Osteoblast (primary cell): ENCODE results near the gene DAB2. TPM values are rescaled to one million over a fixed set of nuclear protein-coding genes. Genes with fewer than 3 reads are reported as not detected.

Source experiments
- DNase-seq: peaks from one replicate; pipeline ENCODE4 v3.0.0; 2011; ENCODE audit warnings: low spot score, mixed read lengths; ENCODE audit not compliant: insufficient read length; ENCODE audit errors: missing footprints
- H2AFZ ChIP-seq: 2 replicates; pipeline ENCODE4 v1.6.0; 2011; ENCODE audit warnings: mild to moderate bottlenecking, low read length
- H3K27ac ChIP-seq: 2 replicates; pipeline ENCODE4 v1.5.1; 2011; ENCODE audit warnings: mild to moderate bottlenecking, low read depth, low read length, moderate library complexity
- H3K27me3 ChIP-seq: 2 replicates; pipeline ENCODE4 v1.6.0; 2012; ENCODE audit warnings: mild to moderate bottlenecking, control low read depth, inconsistent platforms, low read length, moderate library complexity; ENCODE audit not compliant: insufficient read depth
- H3K36me3 ChIP-seq: 2 replicates; pipeline ENCODE4 v1.5.1; 2011; ENCODE audit warnings: mild to moderate bottlenecking, low read length, control low read depth, moderate library complexity; ENCODE audit not compliant: insufficient read depth
- H3K4me1 ChIP-seq: 2 replicates; pipeline ENCODE4 v1.5.1; 2011; ENCODE audit warnings: mild to moderate bottlenecking, low read length, control low read depth, moderate library complexity; ENCODE audit not compliant: insufficient read depth
- H3K4me2 ChIP-seq: 2 replicates; pipeline ENCODE4 v1.6.0; 2011; ENCODE audit warnings: mild to moderate bottlenecking, low read length; ENCODE audit not compliant: insufficient read depth
- H3K4me3 ChIP-seq: fragments of 200-600 bp; sonication (generic); 3 replicates; pipeline ENCODE4 v1.5.1; 2012; ENCODE audit warnings: mild to moderate bottlenecking, low read length, inconsistent platforms; ENCODE audit not compliant: insufficient read depth
- H3K79me2 ChIP-seq: 2 replicates; pipeline ENCODE4 v1.6.0; 2012; ENCODE audit warnings: mild to moderate bottlenecking, low read length, control low read depth, inconsistent platforms; ENCODE audit not compliant: insufficient read depth
- H3K9me3 ChIP-seq: 2 replicates; pipeline ENCODE4 v1.5.1; 2011; ENCODE audit warnings: low read depth, low read length, control low read depth
- H4K20me1 ChIP-seq: 2 replicates; pipeline ENCODE4 v1.6.0; 2012; ENCODE audit warnings: mild to moderate bottlenecking, low read length, control low read depth; ENCODE audit not compliant: insufficient read depth
- CTCF ChIP-seq: IDR thresholded peaks from 2 replicates; pipeline ENCODE4 v1.5.1; 2011; ENCODE audit warnings: mild to moderate bottlenecking, low read depth, low read length, moderate library complexity; ENCODE audit errors: extremely low read depth
- total RNA-seq: library from RNA; depleted of rRNA; stranded (reverse); fragments of >200 nt; gene quantifications from 2 replicates; pipeline ENCODE4 v1.2.3, GENCODE V29; 2012

Gene DAB2
- total RNA-seq, 1 donor: 296 TPM

GRCh38 chr5:39453606-39454005 is 28.8 kb upstream of the DAB2 start:
- Histone ChIP-seq H4K20me1 (no peaks in the 10 kb centered on the region), H3K4me3 (no peak overlapping the region), H3K9me3 (no peaks in the 10 kb centered on the region), H3K4me2 (no peak overlapping the region), H3K27me3 (no peaks in the 10 kb centered on the region), H3K36me3 (no peaks in the 10 kb centered on the region), H3K27ac (peak overlapping the region; percentile 46), H2AFZ (no peak overlapping the region), H3K79me2 (no peaks in the 10 kb centered on the region), H3K4me1 (peaks cover 23% of the 10 kb centered on the region)
- no peak for TF ChIP-seq CTCF
- DNase-seq: peak; percentile 37

- H3K27me3 ChIP-seq: no peaks in the 10 kb centered on the region
- H2AFZ ChIP-seq: no peak overlapping the region
- H3K36me3 ChIP-seq: no peaks in the 10 kb centered on the region
- no peak overlapping the region for H3K4me3 ChIP-seq
- TF ChIP-seq CTCF: no peak
- DNase-seq: no peak
- peak overlapping the region; percentile 37 for H3K4me2 ChIP-seq
- no peaks in the 10 kb centered on the region for H3K79me2 ChIP-seq
- peaks cover 30% of the 10 kb centered on the region for H3K4me1 ChIP-seq
- H4K20me1 ChIP-seq: no peaks in the 10 kb centered on the region
- H3K27ac ChIP-seq: peak overlapping the region; percentile 46
- H3K9me3 ChIP-seq: no peaks in the 10 kb centered on the region
Observed at GRCh38 chr5:39452846-39453245, 28.1 kb upstream of the DAB2 start.

- H3K27ac ChIP-seq: no peak overlapping the region
- no peaks in the 10 kb centered on the region for H3K27me3 ChIP-seq
- H3K36me3 ChIP-seq: no peaks in the 10 kb centered on the region
- no peak overlapping the region for H3K4me3 ChIP-seq
- H3K4me1 ChIP-seq: peaks cover 45% of the 10 kb centered on the region
- no peaks in the 10 kb centered on the region for H4K20me1 ChIP-seq
- H3K4me2 ChIP-seq: no peak overlapping the region
- no peak for DNase-seq
- no peak for TF ChIP-seq CTCF
- H2AFZ ChIP-seq: no peak overlapping the region
- no peaks in the 10 kb centered on the region for H3K9me3 ChIP-seq
- no peaks in the 10 kb centered on the region for H3K79me2 ChIP-seq
Observed at GRCh38 chr5:39451276-39451941, 26.6 kb upstream of the DAB2 start.

GRCh38 chr5:39450487-39450886 is 25.7 kb upstream of the DAB2 start:
- Histone ChIP-seq H3K27me3 (no peaks in the 10 kb centered on the region), H2AFZ (no peak overlapping the region), H3K36me3 (no peaks in the 10 kb centered on the region), H3K9me3 (no peaks in the 10 kb centered on the region), H3K79me2 (no peaks in the 10 kb centered on the region), H3K4me2 (no peak overlapping the region), H3K27ac (no peak overlapping the region), H4K20me1 (no peaks in the 10 kb centered on the region), H3K4me1 (peaks cover 51% of the 10 kb centered on the region), H3K4me3 (no peak overlapping the region)
- no peak for DNase-seq
- TF ChIP-seq CTCF: no peak
